BE2C (cell line): Measurements from ENCODE around the gene ARHGAP26.
A peak's percentile ranks its signal among the peaks of the same experiment; 100 is the strongest.

Source experiments
- DNase-seq: peaks from one replicate; pipeline ENCODE4 v3.0.0-alpha.2; 2020
- H3K27me3 ChIP-seq: fragments of 250-450 bp; sonication (Bioruptor Pico); 2 replicates; pipeline ENCODE4 v1.5.1; 2020; ENCODE audit warnings: mild to moderate bottlenecking
- H3K36me3 ChIP-seq: fragments of 250-450 bp; sonication (Bioruptor Pico); 2 replicates; pipeline ENCODE4 v1.5.1; 2020; ENCODE audit warnings: mild to moderate bottlenecking
- H3K4me1 ChIP-seq: fragments of 250-450 bp; sonication (Bioruptor Pico); 2 replicates; pipeline ENCODE4 v1.5.1; 2020
- H3K4me3 ChIP-seq: 2 replicates; pipeline ENCODE4 v1.5.1; 2011; ENCODE audit warnings: low read depth, low read length
- H3K9me3 ChIP-seq: fragments of 250-450 bp; sonication (Bioruptor Pico); 2 replicates; pipeline ENCODE4 v1.5.1; 2020
- CTCF ChIP-seq: IDR thresholded peaks from 2 replicates; pipeline ENCODE4 v1.5.1; 2012; ENCODE audit warnings: mild to moderate bottlenecking, low read depth, low read length

The ARHGAP26 gene

GRCh38 chr5:142769251-142769792, 855 bp upstream of the ARHGAP26 start:
- TF ChIP-seq CTCF, result peak; percentile 11; the same call in 1 of the 2 replicates
- DNase-seq, result peak; percentile 28

GRCh38 chr5:142770650-142771609, 753 bp downstream of the ARHGAP26 start:
- Histone ChIP-seq H3K4me1 (no peaks in the 10 kb centered on the region), H3K4me3 (peak overlapping the region; percentile 89), H3K9me3 (no peaks in the 10 kb centered on the region), H3K27me3 (0 out of 2 replicates have a peak, but pooled peaks cover 2% of the 10 kb centered on the region), H3K36me3 (no peaks in the 10 kb centered on the region)
- DNase-seq, result peak; percentile 64
- TF ChIP-seq CTCF, result peak; percentile 40

More at GRCh38 chr5:142769251-142769792, 855 bp upstream of the ARHGAP26 start:
- 0 out of 2 replicates have a peak, but pooled peaks cover 2% of the 10 kb centered on the region for H3K27me3 ChIP-seq
- no peaks in the 10 kb centered on the region for H3K9me3 ChIP-seq
- H3K36me3 ChIP-seq, result no peaks in the 10 kb centered on the region
- H3K4me1 ChIP-seq, result no peaks in the 10 kb centered on the region
- H3K4me3 ChIP-seq, result peak overlapping the region; percentile 89

GRCh38 chr5:142771666-142772065, 1.5 kb downstream of the ARHGAP26 start:
- peak overlapping the region; percentile 89 for H3K4me3 ChIP-seq
- no peaks in the 10 kb centered on the region for H3K4me1 ChIP-seq

GRCh38 chr5:142772446-142773293, 2.5 kb downstream of the ARHGAP26 start:
- no peak for TF ChIP-seq CTCF
- DNase-seq, result no peak
- Histone ChIP-seq H3K9me3 (no peaks in the 10 kb centered on the region), H3K4me3 (no peak overlapping the region), H3K4me1 (no peaks in the 10 kb centered on the region), H3K36me3 (no peaks in the 10 kb centered on the region), H3K27me3 (0 out of 2 replicates have a peak, but pooled peaks cover 2% of the 10 kb centered on the region)

More at GRCh38 chr5:142771666-142772065, 1.5 kb downstream of the ARHGAP26 start:
- no peak for DNase-seq
- no peaks in the 10 kb centered on the region for H3K36me3 ChIP-seq
- no peaks in the 10 kb centered on the region for H3K9me3 ChIP-seq
- 0 out of 2 replicates have a peak, but pooled peaks cover 2% of the 10 kb centered on the region for H3K27me3 ChIP-seq
- no peak for TF ChIP-seq CTCF

GRCh38 chr5:142777099-142777498, 6.9 kb downstream of the ARHGAP26 start:
- no peaks in the 10 kb centered on the region for H3K36me3 ChIP-seq
- no peaks in the 10 kb centered on the region for H3K9me3 ChIP-seq
- DNase-seq, result no peak
- H3K27me3 ChIP-seq, result no peaks in the 10 kb centered on the region
- TF ChIP-seq CTCF, result no peak
- no peak overlapping the region for H3K4me3 ChIP-seq
- peaks cover 16% of the 10 kb centered on the region for H3K4me1 ChIP-seq
